Mesodermal cell (in vitro differentiated cells): Measurements from ENCODE around the gene ARL3.
A peak's percentile ranks its signal among the peaks of the same experiment; 100 is the strongest.
"Not testable (repeated sequence)": the region's sequence is repeated elsewhere in the genome, so short reads cannot be mapped to it uniquely, and the experiment has no call there.

Experiments used
- H3K27ac ChIP-seq: 2 replicates; pipeline ENCODE4 v1.7.0; 2013; ENCODE audit warnings: mild to moderate bottlenecking, low read depth, low read length, moderate library complexity; ENCODE audit not compliant: severe bottlenecking
- H3K36me3 ChIP-seq: 2 replicates; pipeline ENCODE4 v1.7.1; 2013; ENCODE audit warnings: mild to moderate bottlenecking, low read length, moderate library complexity; ENCODE audit not compliant: control insufficient read depth, insufficient read depth
- H3K4me1 ChIP-seq: one replicate; pipeline ENCODE4 v1.7.1; 2013; ENCODE audit warnings: mild to moderate bottlenecking, low read length; ENCODE audit not compliant: insufficient read depth, control insufficient read depth, poor library complexity, severe bottlenecking
- H3K4me3 ChIP-seq: 2 replicates; pipeline ENCODE4 v1.7.0; 2013; ENCODE audit warnings: low read length, control low read depth, mild to moderate bottlenecking; ENCODE audit not compliant: insufficient read depth, poor library complexity, severe bottlenecking; ENCODE audit errors: extremely low read depth
- H3K9me3 ChIP-seq: 2 replicates; pipeline ENCODE4 v1.7.1; 2013; ENCODE audit warnings: mild to moderate bottlenecking, low read length, moderate library complexity; ENCODE audit not compliant: control insufficient read depth
- WGBS, 2 experiments: methylation state at CpG; one replicate each; pipeline ENCODE4 v1.1.5; 2013; ENCODE audit warnings: missing lambda C conversion rate in 2 of 2; ENCODE audit not compliant: insufficient coverage in 2 of 2; 5-methylcytosine and 5-hydroxymethylcytosine counted together

ARL3 gene

GRCh38 chr10:102718220-102718619 is 4.0 kb upstream of the ARL3 start:
- H3K4me1 ChIP-seq, result peaks cover 20% of the 10 kb centered on the region
- H3K27ac ChIP-seq, result peak overlapping the region; percentile 41
- no peaks in the 10 kb centered on the region for H3K9me3 ChIP-seq
- no peak overlapping the region for H3K4me3 ChIP-seq
- WGBS, 2 experiments, result 68 to 75% methylated on average over 2 of the region's 3 CpGs
- no peaks in the 10 kb centered on the region for H3K36me3 ChIP-seq

- not testable (repeated sequence) for H3K9me3 ChIP-seq, H3K4me3 ChIP-seq, H3K36me3 ChIP-seq, H3K27ac ChIP-seq
- WGBS, 2 experiments, result 95 to 96% methylated on average over 14 to 17 of the region's 18 CpGs
- peaks cover 26% of the 10 kb centered on the region for H3K4me1 ChIP-seq
Measured at GRCh38 chr10:102716900-102717565, 2.8 kb upstream of the ARL3 start.

- WGBS, 2 experiments, result 67 to 71% methylated on average over 1 of the region's 1 CpG
- no peaks in the 10 kb centered on the region for H3K36me3 ChIP-seq
- H3K4me3 ChIP-seq, result no peak overlapping the region
- no peaks in the 10 kb centered on the region for H3K9me3 ChIP-seq
- H3K4me1 ChIP-seq, result peaks cover 34% of the 10 kb centered on the region
- H3K27ac ChIP-seq, result no peak overlapping the region
Measured at GRCh38 chr10:102715880-102716279, 1.7 kb upstream of the ARL3 start.

GRCh38 chr10:102714621-102715455 is 641 bp upstream of the ARL3 start, which contains the start of gene SFXN2:
TSS of gene SFXN2 (plus strand) at chr10:102714636. CDS start at chr10:102726637, 12,001 bp downstream.
- Histone ChIP-seq H3K9me3 (no peaks in the 10 kb centered on the region), H3K36me3 (no peaks in the 10 kb centered on the region), H3K27ac (peak within 1 kb of the TSS; percentile 87), H3K4me1 (peaks cover 41% of the 10 kb centered on the region), H3K4me3 (peak within 1 kb of the TSS; percentile 64)
- 4% methylated on average over 36 to 43 of the region's 46 CpGs for WGBS, 2 experiments

GRCh38 chr10:102713539-102713813 is 721 bp downstream of the ARL3 start:
- H3K4me1 ChIP-seq, result peaks cover 38% of the 10 kb centered on the region
- H3K4me3 ChIP-seq, result peak overlapping the region; percentile 64
- H3K27ac ChIP-seq, result peak overlapping the region; percentile 87
- no peaks in the 10 kb centered on the region for H3K36me3 ChIP-seq
- H3K9me3 ChIP-seq, result no peaks in the 10 kb centered on the region
- WGBS, 2 experiments, result 0% methylated on average over 5 to 9 of the region's 13 CpGs

GRCh38 chr10:102712843-102713538 is 1.2 kb downstream of the ARL3 start:
- peaks cover 33% of the 10 kb centered on the region for H3K4me1 ChIP-seq
- peak overlapping the region; percentile 64 for H3K4me3 ChIP-seq
- H3K36me3 ChIP-seq, result no peaks in the 10 kb centered on the region
- 3 to 10% methylated on average over 3 to 5 of the region's 8 CpGs for WGBS, 2 experiments
- peak overlapping the region; percentile 87 for H3K27ac ChIP-seq
- H3K9me3 ChIP-seq, result no peaks in the 10 kb centered on the region

- Histone ChIP-seq H3K27ac (no peak overlapping the region), H3K9me3 (no peaks in the 10 kb centered on the region), H3K4me3 (no peak overlapping the region), H3K36me3 (no peaks in the 10 kb centered on the region), H3K4me1 (peaks cover 25% of the 10 kb centered on the region)
- whole genome bisulfite sequencing, 2 experiments, result 100% methylated on average over 2 to 3 of the region's 4 CpGs
Measured at GRCh38 chr10:102712089-102712488, 2.1 kb downstream of the ARL3 start.

- WGBS, 2 experiments, result 80% methylated on average over 1 of the region's 4 CpGs; no CpG with 5 or more reads in 1 of the 2 experiments
- no peaks in the 10 kb centered on the region for H3K9me3 ChIP-seq
- peak overlapping the region; percentile 82 for H3K27ac ChIP-seq
- H3K36me3 ChIP-seq, result no peaks in the 10 kb centered on the region
- H3K4me3 ChIP-seq, result no peak overlapping the region
- H3K4me1 ChIP-seq, result peaks cover 25% of the 10 kb centered on the region
Measured at GRCh38 chr10:102710609-102711008, 3.6 kb downstream of the ARL3 start.

- Histone ChIP-seq H3K4me3 (no peak overlapping the region), H3K4me1 (peaks cover 6% of the 10 kb centered on the region), H3K9me3 (no peaks in the 10 kb centered on the region), H3K27ac (no peak overlapping the region), H3K36me3 (peaks cover 23% of the 10 kb centered on the region)
- 100% methylated on average over 2 of the region's 2 CpGs; no CpG with 5 or more reads in 1 of the 2 experiments for WGBS, 2 experiments
Measured at GRCh38 chr10:102705531-102705930, 8.7 kb downstream of the ARL3 start.

GRCh38 chr10:102704915-102705314 is 9.3 kb downstream of the ARL3 start:
- no peak overlapping the region for H3K4me3 ChIP-seq
- 90 to 96% methylated on average over 4 of the region's 6 CpGs for WGBS, 2 experiments
- H3K9me3 ChIP-seq, result no peaks in the 10 kb centered on the region
- H3K36me3 ChIP-seq, result peaks cover 23% of the 10 kb centered on the region
- H3K27ac ChIP-seq, result no peak overlapping the region
- peaks cover 1% of the 10 kb centered on the region for H3K4me1 ChIP-seq
